Progenitor cell of endocrine pancreas (in vitro differentiated cells): Measurements from ENCODE around the gene MYO18A. TPM values are rescaled to one million over a fixed set of nuclear protein-coding genes. Genes with fewer than 3 reads are reported as not detected.
A peak's percentile ranks its signal among the peaks of the same experiment; 100 is the strongest.

Experiments
- DNase-seq: peaks from one replicate; pipeline ENCODE4 v3.0.0; 2021; ENCODE audit warnings: low spot score; ENCODE audit not compliant: unreplicated experiment
- H3K27ac Mint-ChIP-seq: 2 replicates; pipeline ENCODE4 v1.8.0; 2021; ENCODE audit warnings: mild to moderate bottlenecking, moderate library complexity, mixed read lengths
- H3K27me3 Mint-ChIP-seq: 2 replicates; pipeline ENCODE4 v1.8.0; 2021; ENCODE audit warnings: mixed read lengths
- H3K36me3 Mint-ChIP-seq: 2 replicates; pipeline ENCODE4 v1.8.0; 2022; ENCODE audit warnings: mixed read lengths; ENCODE audit not compliant: insufficient read depth
- H3K4me1 Mint-ChIP-seq: 2 replicates; pipeline ENCODE4 v1.8.0; 2021; ENCODE audit warnings: low read depth, mixed read lengths
- H3K4me3 Mint-ChIP-seq: 2 replicates; pipeline ENCODE4 v1.8.0; 2021; ENCODE audit warnings: low read depth, mild to moderate bottlenecking, moderate library complexity, mixed read lengths
- H3K9me3 Mint-ChIP-seq: 2 replicates; pipeline ENCODE4 v1.8.0; 2021; ENCODE audit warnings: low read depth, mixed read lengths
- total RNA-seq: library from RNA; stranded (reverse); gene quantifications from 2 replicates; pipeline ENCODE4 v1.2.1, GENCODE V29; 2021
- TF ChIP-seq, protein P1 (sequence below): fragments of 200-600 bp; sonication (generic); IDR thresholded peaks from one replicate; pipeline ENCODE4 v1.5.0; 2021; ENCODE audit warnings: antibody characterized with exemption, mild to moderate bottlenecking; ENCODE audit not compliant: unreplicated experiment

MYO18A gene
- total RNA-seq, 1 donor from 2014 or later, result 75.7 TPM

GRCh38 chr17:29043539-29044145 lies 136.6 kb downstream of the MYO18A start:
- no peak for DNase-seq
- peaks cover 12% of the 10 kb centered on the region for H3K4me1 Mint-ChIP-seq
- H3K9me3 Mint-ChIP-seq, result no peaks in the 10 kb centered on the region
- TF ChIP-seq, protein P1, sequence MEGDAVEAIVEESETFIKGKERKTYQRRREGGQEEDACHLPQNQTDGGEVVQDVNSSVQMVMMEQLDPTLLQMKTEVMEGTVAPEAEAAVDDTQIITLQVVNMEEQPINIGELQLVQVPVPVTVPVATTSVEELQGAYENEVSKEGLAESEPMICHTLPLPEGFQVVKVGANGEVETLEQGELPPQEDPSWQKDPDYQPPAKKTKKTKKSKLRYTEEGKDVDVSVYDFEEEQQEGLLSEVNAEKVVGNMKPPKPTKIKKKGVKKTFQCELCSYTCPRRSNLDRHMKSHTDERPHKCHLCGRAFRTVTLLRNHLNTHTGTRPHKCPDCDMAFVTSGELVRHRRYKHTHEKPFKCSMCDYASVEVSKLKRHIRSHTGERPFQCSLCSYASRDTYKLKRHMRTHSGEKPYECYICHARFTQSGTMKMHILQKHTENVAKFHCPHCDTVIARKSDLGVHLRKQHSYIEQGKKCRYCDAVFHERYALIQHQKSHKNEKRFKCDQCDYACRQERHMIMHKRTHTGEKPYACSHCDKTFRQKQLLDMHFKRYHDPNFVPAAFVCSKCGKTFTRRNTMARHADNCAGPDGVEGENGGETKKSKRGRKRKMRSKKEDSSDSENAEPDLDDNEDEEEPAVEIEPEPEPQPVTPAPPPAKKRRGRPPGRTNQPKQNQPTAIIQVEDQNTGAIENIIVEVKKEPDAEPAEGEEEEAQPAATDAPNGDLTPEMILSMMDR, result no peak
- H3K27ac Mint-ChIP-seq, result no peak overlapping the region
- H3K4me3 Mint-ChIP-seq, result no peak overlapping the region
- no peaks in the 10 kb centered on the region for H3K36me3 Mint-ChIP-seq
- peaks cover 14% of the 10 kb centered on the region for H3K27me3 Mint-ChIP-seq

GRCh38 chr17:29042679-29043538 lies 137.3 kb downstream of the MYO18A start, which contains the start of gene PIPOX:
Gene PIPOX, plus strand, starts transcription at chr17:29043141. Its CDS starts 85 bp downstream, at chr17:29043226.
- TF ChIP-seq, protein P1, result no peak
- peaks cover 14% of the 10 kb centered on the region for H3K27me3 Mint-ChIP-seq
- no peaks in the 10 kb centered on the region for H3K9me3 Mint-ChIP-seq
- H3K27ac Mint-ChIP-seq, result peak within 1 kb of the TSS; percentile 54
- no peaks in the 10 kb centered on the region for H3K36me3 Mint-ChIP-seq
- peaks cover 8% of the 10 kb centered on the region for H3K4me1 Mint-ChIP-seq
- DNase-seq, result no peak
- no peak within 1 kb of the TSS for H3K4me3 Mint-ChIP-seq

DNA sequence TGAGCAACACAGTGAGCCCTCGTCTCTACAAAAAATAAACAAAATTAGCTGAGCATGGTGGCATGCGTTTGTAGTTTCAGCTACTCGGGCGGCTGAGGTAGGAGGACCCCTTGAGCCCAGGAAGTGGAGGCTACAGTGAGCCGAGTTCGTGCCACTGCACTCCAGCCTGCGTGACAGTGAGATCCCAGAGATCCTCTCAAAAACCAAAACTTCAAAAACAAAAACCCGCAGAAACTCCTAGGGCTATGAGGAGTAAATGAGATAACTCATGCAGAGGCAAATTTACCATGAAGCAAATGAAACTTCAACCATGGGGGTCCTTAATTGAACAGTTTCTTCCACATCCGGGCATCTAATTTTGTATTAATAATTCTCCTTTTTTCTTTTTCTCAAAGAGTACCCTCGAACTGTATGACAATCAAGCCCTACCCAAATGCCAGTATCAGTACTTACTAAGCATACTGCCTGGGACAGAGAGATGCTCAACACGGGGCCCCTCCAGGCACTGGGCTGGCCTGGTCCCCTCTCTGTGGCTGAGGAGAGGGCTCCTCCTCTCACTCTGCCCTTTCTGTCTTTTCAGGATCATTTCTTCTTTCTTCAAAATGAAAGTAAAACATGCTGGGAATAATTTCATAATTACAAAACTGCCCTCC lies 138.0 kb downstream of the MYO18A start:
- peaks cover 14% of the 10 kb centered on the region for H3K27me3 Mint-ChIP-seq
- no peak for DNase-seq
- peaks cover 8% of the 10 kb centered on the region for H3K4me1 Mint-ChIP-seq
- H3K27ac Mint-ChIP-seq, result peak overlapping the region; percentile 54
- no peaks in the 10 kb centered on the region for H3K9me3 Mint-ChIP-seq
- H3K36me3 Mint-ChIP-seq, result no peaks in the 10 kb centered on the region
- TF ChIP-seq, protein P1, result no peak
- H3K4me3 Mint-ChIP-seq, result no peak overlapping the region

- Mint-ChIP-seq H3K27me3 (peaks cover 14% of the 10 kb centered on the region), H3K36me3 (no peaks in the 10 kb centered on the region), H3K4me3 (no peak overlapping the region), H3K4me1 (peaks cover 8% of the 10 kb centered on the region), H3K27ac (no peak overlapping the region), H3K9me3 (no peaks in the 10 kb centered on the region)
- TF ChIP-seq, protein P1, result no peak
- DNase-seq, result no peak
These were observed 138.6 kb downstream of the MYO18A start for GRCh38 chr17:29041571-29041970.

DNA sequence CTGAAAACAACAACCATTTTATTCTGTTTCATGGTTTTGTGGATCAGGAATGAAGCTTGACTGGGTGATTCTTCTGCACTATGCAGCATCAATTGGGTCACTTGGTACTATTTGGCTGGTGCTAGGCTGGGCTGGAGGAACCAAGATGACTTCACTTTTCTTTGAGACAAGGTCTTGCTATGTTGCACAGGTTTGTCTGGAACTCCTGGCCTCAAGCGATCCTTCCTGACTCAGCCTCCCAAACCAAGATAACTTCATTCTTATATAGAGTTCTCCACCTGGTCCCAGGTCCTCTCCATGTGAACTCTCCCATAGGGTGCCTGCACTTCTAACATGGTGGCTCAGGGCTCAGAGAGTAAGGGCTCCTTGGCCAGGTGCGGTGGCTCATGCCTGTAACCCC lies 139.1 kb downstream of the MYO18A start:
- H3K4me1 Mint-ChIP-seq, result peaks cover 7% of the 10 kb centered on the region
- no peak for DNase-seq
- H3K27me3 Mint-ChIP-seq, result peaks cover 11% of the 10 kb centered on the region
- no peak overlapping the region for H3K4me3 Mint-ChIP-seq
- TF ChIP-seq, protein P1, result no peak
- no peaks in the 10 kb centered on the region for H3K36me3 Mint-ChIP-seq
- no peaks in the 10 kb centered on the region for H3K9me3 Mint-ChIP-seq
- H3K27ac Mint-ChIP-seq, result no peak overlapping the region
